Psoas muscle (tissue), 8 donors: ENCODE results near the gene CFLAR. TPM values are rescaled to one million over a fixed set of nuclear protein-coding genes. Genes with fewer than 3 reads are reported as not detected.

Experiments
- ATAC-seq, 4 donors: fragments of 200-7000 bp; cut with Tn5 transposase; one replicate each; pipeline ENCODE4 v1.9.1; 2020; ENCODE audit warnings: moderate library complexity in 3 of 4, mild to moderate bottlenecking in 2 of 4
- DNase-seq, 2 donors: peaks; one replicate each; pipeline ENCODE4 v3.0.0-alpha.2; 2020
- H3K27ac ChIP-seq: fragments of 200-600 bp; one replicate; pipeline ENCODE4 v1.8.0; 2022
- H3K27me3 ChIP-seq, 3 donors: fragments of 200-600 bp in 1 of 3; one replicate each; pipeline versions ENCODE4 v1.6.1 to v1.8.0; 2013 to 2022; ENCODE audit warnings: low read length in 2 of 3, mild to moderate bottlenecking in 2 of 3, moderate library complexity in 1 of 3; ENCODE audit not compliant: insufficient read depth in 3 of 3
- H3K36me3 ChIP-seq, 2 donors: fragments of 200-600 bp in 1 of 2; one replicate each; pipeline versions ENCODE4 v1.6.1 to v1.8.0; 2013 to 2022; ENCODE audit warnings: low read depth in 1 of 2, mild to moderate bottlenecking in 1 of 2, moderate library complexity in 1 of 2; ENCODE audit not compliant: insufficient read depth in 1 of 2
- H3K4me1 ChIP-seq: fragments of 200-600 bp; one replicate; pipeline ENCODE4 v1.8.0; 2022
- H3K4me3 ChIP-seq: fragments of 200-600 bp; one replicate; pipeline ENCODE4 v1.8.0; 2022; ENCODE audit warnings: mild to moderate bottlenecking
- H3K9me3 ChIP-seq: fragments of 200-600 bp; one replicate; pipeline ENCODE4 v1.8.0; 2022
- WGBS, 3 donors: extraction: QIAGEN DNeasy Blood & Tissue Kit; methylation state at CpG; one replicate each; pipeline versions ENCODE4 v1.1.6 to v1.1.7; 2013; 5-methylcytosine and 5-hydroxymethylcytosine counted together
- intact Hi-C, 2 donors: fragments of 100-400 bp; cut with DNase I; formaldehyde crosslinking; loops; one replicate each; pipeline versions ENCODE4 v1.11.0 to v1.14.2; 2022
- polyA plus RNA-seq, 3 donors: library from polyadenylated mRNA; stranded (reverse); fragments of 200-250 nt; gene quantifications; one replicate each; pipeline ENCODE4 v1.2.3, GENCODE V29; 2013
- total RNA-seq, 4 donors: library from RNA; stranded (reverse); fragmentation: NEBNext Ultra II Directional in 2 of 4; extraction: Animal tissue kit (Norgen Biotek cat#: 25700) in 2 of 4; gene quantifications; one replicate each; pipeline versions ENCODE4 v1.2.1 to v1.2.4, GENCODE V29; 2021 to 2023
- TF ChIP-seq, protein P1 (sequence below): fragments of 200-600 bp; IDR thresholded peaks from one replicate; pipeline ENCODE4 v1.8.0; 2022; ENCODE audit warnings: antibody characterized with exemption
- donor health status: healthy with polysubstance abuse.
- donor health status: DM: no; HTN: no; CAD: no; lungs with moderate emphysema.
- donor health status: Bipolar disorder and iron deficiency.
- donor health status: healthy.
- donor health status: DM: yes; HTN: yes; CAD: no.
- donor health status: DM: no; HTN: no; CAD: no.
- donor health status: DM: no; HTN: no; CAD: no.
- donor health status: DM: yes; HTN: yes; CAD: no.

Gene CFLAR
- total and polyA plus RNA-seq, 7 donors = 84.7 to 358 (median 340) TPM

GRCh38 chr2:201219328-201220096 is 103.5 kb downstream of the CFLAR start:
- Histone ChIP-seq H3K36me3 (no peaks in the 10 kb centered on the region), H3K27me3 (no peaks in the 10 kb centered on the region), H3K9me3 (no peaks in the 10 kb centered on the region), H3K27ac (no peak overlapping the region), H3K4me3 (no peak overlapping the region), H3K4me1 (no peaks in the 10 kb centered on the region)
- TF ChIP-seq, protein P1, sequence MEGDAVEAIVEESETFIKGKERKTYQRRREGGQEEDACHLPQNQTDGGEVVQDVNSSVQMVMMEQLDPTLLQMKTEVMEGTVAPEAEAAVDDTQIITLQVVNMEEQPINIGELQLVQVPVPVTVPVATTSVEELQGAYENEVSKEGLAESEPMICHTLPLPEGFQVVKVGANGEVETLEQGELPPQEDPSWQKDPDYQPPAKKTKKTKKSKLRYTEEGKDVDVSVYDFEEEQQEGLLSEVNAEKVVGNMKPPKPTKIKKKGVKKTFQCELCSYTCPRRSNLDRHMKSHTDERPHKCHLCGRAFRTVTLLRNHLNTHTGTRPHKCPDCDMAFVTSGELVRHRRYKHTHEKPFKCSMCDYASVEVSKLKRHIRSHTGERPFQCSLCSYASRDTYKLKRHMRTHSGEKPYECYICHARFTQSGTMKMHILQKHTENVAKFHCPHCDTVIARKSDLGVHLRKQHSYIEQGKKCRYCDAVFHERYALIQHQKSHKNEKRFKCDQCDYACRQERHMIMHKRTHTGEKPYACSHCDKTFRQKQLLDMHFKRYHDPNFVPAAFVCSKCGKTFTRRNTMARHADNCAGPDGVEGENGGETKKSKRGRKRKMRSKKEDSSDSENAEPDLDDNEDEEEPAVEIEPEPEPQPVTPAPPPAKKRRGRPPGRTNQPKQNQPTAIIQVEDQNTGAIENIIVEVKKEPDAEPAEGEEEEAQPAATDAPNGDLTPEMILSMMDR = no peak
- ATAC-seq (no peak), DNase-seq (no peak)
- intact Hi-C loops = no loop called here
- WGBS, 3 donors = 80 to 87% (median 84%) methylated on average over 5 of the region's 5 CpGs

DNA sequence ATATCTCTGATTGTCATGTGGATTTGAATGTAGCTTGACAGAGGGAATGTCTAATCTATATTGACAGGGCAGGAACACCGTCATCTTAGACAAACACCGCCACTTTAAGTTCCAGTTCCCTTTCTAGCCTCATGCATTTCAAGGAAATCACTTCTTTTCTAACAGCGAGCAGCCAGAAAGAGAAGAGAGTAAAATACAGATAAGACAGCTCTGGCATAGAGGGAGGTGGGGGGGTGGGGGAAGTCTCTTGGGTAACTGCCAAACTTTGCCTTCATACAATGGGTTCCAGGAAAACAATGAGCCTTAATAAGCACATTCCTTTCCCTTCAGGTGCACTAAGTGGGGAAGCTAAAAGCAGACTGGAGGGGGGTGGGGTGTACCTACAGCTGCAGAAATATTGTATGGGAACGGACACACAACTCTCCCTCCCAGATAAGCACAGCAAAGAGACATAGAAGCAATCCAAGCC is 104.2 kb downstream of the CFLAR start:
- H3K27me3 ChIP-seq = no peaks in the 10 kb centered on the region
- WGBS, 3 donors = 54 to 64% (median 62%) methylated on average over 4 of the region's 4 CpGs
- H3K4me1 ChIP-seq = no peaks in the 10 kb centered on the region
- no peaks in the 10 kb centered on the region for H3K9me3 ChIP-seq
- no peaks in the 10 kb centered on the region for H3K36me3 ChIP-seq
- DNase-seq (no peak), ATAC-seq (no peak)
- TF ChIP-seq, protein P1 = no peak
- no peak overlapping the region for H3K27ac ChIP-seq
- no peak overlapping the region for H3K4me3 ChIP-seq
- intact Hi-C loops = no loop called here

DNA sequence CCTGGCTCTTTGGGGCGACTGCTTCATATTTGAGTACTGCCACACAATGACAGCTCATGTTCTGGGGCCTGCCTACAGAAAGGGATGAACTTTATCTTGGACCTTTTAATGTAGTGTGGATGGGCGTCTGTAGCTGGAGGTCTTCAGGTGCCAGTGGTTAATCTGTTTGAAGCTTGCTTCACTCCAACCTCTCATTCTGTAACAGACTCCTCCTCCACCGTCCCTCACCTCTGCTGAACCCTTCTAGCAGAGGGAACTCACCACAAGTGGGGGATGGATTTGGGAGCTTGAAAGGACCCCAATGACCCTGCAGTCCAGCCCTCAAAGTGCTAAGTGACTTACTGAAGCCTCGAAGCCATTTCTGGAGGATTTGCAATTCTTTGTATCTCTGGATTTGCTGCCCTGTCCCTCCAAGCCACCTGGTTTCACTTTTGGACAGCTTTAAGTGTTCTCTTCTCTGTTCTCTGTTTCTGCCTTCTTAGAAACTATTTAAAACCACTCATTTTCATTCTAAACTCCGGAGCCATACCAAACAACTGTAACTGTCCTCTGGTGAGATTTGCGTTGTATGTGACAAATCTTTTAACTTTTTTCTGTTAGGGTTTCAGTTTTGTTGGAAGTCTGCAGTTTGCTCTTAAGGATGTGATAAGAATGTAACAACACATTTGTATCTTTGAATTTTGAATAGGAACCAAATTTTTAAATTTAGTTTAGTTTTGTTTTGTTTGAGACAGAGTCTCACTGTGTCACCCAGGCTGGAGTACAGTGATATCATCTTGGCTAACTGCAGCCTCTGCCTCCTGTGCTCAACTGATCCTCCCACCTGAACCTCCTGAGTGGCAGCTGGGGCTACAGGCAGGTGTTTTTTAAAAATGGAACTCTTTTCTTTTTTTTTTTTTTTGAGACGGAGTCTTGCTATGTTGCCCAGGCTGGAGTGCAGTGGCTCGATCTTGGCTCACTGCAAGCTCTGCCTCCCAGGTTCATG is 107.4 kb downstream of the CFLAR start:
- no peak for ATAC-seq
- WGBS, 3 donors = 70 to 77% (median 76%) methylated on average over 8 of the region's 8 CpGs
- TF ChIP-seq, protein P1 = no peak
- Histone ChIP-seq H3K4me3 (no peak overlapping the region), H3K27me3 (no peaks in the 10 kb centered on the region), H3K9me3 (no peaks in the 10 kb centered on the region), H3K4me1 (no peaks in the 10 kb centered on the region), H3K36me3 (no peaks in the 10 kb centered on the region), H3K27ac (no peak overlapping the region)
- no peak for DNase-seq
- intact Hi-C loops = no loop called here

Other genes starting within 250 kb of the CFLAR start
- 10 to 100 TPM; 13.8 to 18.5 (median 16.8) TPM for gene PPIL3, start 227.1 kb upstream of the CFLAR start, total RNA-seq
- gene PPIL3, start 227.1 kb upstream of the CFLAR start, polyA plus RNA-seq = 10 to 100 TPM; 10.7 to 31.2 (median 18.1) TPM
- 10 to 100 TPM; 11.6 to 21.7 (median 16.0) TPM for gene NIF3L1, start 226.8 kb upstream of the CFLAR start, total RNA-seq
- gene NIF3L1, start 226.8 kb upstream of the CFLAR start, polyA plus RNA-seq = 10 to 100 TPM; 21.2 to 50.0 (median 37.8) TPM
- 10 to 100 TPM in 3 of 4 donors, 1 to 10 TPM in 1; 7.1 to 17.7 (median 12.4) TPM for gene ORC2, start 152.5 kb upstream of the CFLAR start, total RNA-seq
- gene ORC2, start 152.5 kb upstream of the CFLAR start, polyA plus RNA-seq = 1 to 10 TPM; 3.3 to 5.7 (median 5.2) TPM
- 1 to 10 TPM; 7.6 to 8.6 (median 8.1) TPM for gene HYCC2, start 44.5 kb upstream of the CFLAR start, total RNA-seq
- gene HYCC2, start 44.5 kb upstream of the CFLAR start, polyA plus RNA-seq = 1 to 10 TPM; 1.7 to 5.2 (median 2.1) TPM
- gene NDUFB3, start 44.2 kb upstream of the CFLAR start, total RNA-seq = 100 to 1,000 TPM; 188 to 271 (median 261) TPM
- 100 to 1,000 TPM; 200 to 255 (median 202) TPM for gene NDUFB3, start 44.2 kb upstream of the CFLAR start, polyA plus RNA-seq
- gene CASP10, start 67.0 kb downstream of the CFLAR start, total RNA-seq = 1 to 10 TPM; 2.3 to 3.8 (median 2.8) TPM
- gene CASP10, start 67.0 kb downstream of the CFLAR start, polyA plus RNA-seq = 1 to 10 TPM in 2 of 3 donors, under 1 TPM in 1; 0.90 to 1.3 (median 1.2) TPM
- gene CASP8, start 144.4 kb downstream of the CFLAR start, total RNA-seq = 1 to 10 TPM; 2.3 to 3.5 (median 3.0) TPM
- gene CASP8, start 144.4 kb downstream of the CFLAR start, polyA plus RNA-seq = 1 to 10 TPM in 2 of 3 donors, under 1 TPM in 1; 0.87 to 1.3 (median 1.2) TPM
- 1 to 10 TPM; 1.7 to 4.3 (median 1.8) TPM for gene FLACC1, start 241.2 kb downstream of the CFLAR start, total RNA-seq
- gene FLACC1, start 241.2 kb downstream of the CFLAR start, polyA plus RNA-seq = 1 to 10 TPM in 1 of 3 donors, under 1 TPM in 2; 0.55 to 3.8 (median 0.82) TPM